ENCODE data around the gene FAM124A. TPM values are rescaled to one million over a fixed set of nuclear protein-coding genes. Genes with fewer than 3 reads are reported as not detected.

Gene FAM124A
- total RNA-seq, 1 experiment from 2014 or later: 1.1 TPM

DNA sequence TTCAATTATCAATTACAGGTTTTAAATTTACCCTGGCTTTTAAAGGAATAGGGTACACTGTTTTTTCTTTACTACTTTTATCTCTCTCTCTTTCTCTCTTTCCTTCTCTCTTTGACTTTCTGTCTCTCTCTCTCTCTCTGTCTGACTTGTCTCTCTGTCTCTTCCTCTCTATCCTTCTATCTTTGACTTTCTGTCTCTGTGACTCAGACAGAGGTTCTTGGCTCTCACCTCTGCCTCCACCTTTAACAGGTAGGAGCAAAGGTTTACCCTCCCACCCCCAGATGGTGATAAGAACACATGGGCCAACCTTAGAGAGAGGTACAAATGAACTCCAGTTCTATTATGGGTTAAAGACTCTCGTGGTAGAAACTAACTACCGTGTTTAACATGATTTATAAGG is 20.3 kb upstream of the FAM124A start:
- intact Hi-C loops (cut with micrococcal nuclease; ENCODE audit: unreplicated experiment): no loop called here

DNA sequence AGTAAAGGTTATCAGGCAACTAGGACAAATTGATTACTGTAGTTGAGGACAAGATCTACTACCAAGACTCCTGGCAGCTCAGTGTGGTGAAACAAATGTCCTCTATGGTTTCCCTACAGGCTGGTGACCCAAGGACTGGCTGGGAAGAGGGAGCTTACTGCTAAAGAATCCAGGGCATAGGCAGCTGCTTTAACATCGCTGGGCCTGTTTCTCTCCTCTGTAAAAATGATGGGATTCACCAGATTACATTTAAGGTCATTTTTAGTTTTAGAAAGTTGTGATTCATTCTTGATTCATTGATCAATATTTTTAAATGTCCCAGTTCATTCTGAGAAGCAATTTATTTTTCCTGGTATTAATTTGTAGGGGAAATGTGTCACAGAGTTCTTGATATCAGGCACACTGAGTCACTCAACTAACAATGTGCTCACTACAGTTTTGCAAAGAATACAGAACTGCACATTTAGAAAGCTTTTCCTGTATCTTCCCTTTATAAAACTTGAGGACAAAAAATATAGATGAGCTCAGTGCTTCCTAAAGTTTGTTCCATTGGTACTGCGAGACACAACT is 19.6 kb upstream of the FAM124A start:
- ATAC-seq (no peak), DNase-seq (ENCODE audit: low read depth, low spot score) (no peak)
- intact Hi-C loops (cut with micrococcal nuclease; ENCODE audit: unreplicated experiment) (no loop called here), in situ Hi-C loops (cut with HindIII; ENCODE audit: low pct_unique_long_range_greater_than_20kb, low sequenced_read_pairs) (no loop called here)
- CTCF ChIA-PET: interaction anchor here (0.6 kb wide), 1 partner anchor 80 kb away, joined by 3 read pairs; no protein-coding TSS in a partner anchor
- Histone ChIP-seq H3K27ac (ENCODE audit: low read length) (no peak overlapping the region), H3K27me3 (ENCODE audit: control insufficient read depth, insufficient read depth, low read length) (peaks cover 8% of the 10 kb centered on the region), H3K4me3 (ENCODE audit: low read depth in 2 of 2, low read length in 2 of 2) (no peak overlapping the region), H3K4me1 (ENCODE audit: control insufficient read depth, insufficient read depth, low read length) (no peaks in the 10 kb centered on the region), H3K36me3 (ENCODE audit: control insufficient read depth, insufficient read depth, low read length) (no peaks in the 10 kb centered on the region), H3K9me3 (ENCODE audit: control insufficient read depth, insufficient read depth, low read depth, low read length) (no peaks in the 10 kb centered on the region)
- POLR2A ChIA-PET: no interaction called here
- BruUV-seq (replicated peaks): no TSS peak
- TF ChIP-seq POLR2AphosphoS5 (IDR thresholded peaks at IDR 0.05; ENCODE audit: low read depth, low read length) (no peak), SIN3A (IDR thresholded peaks at IDR 0.05; ENCODE audit: borderline replicate concordance, insufficient read depth, low read depth, low read length) (no peak), TCF7L2 (IDR thresholded peaks at IDR 0.05; ENCODE audit: low read depth, low read length) (no peak)
- TF ChIP-seq, protein P1, sequence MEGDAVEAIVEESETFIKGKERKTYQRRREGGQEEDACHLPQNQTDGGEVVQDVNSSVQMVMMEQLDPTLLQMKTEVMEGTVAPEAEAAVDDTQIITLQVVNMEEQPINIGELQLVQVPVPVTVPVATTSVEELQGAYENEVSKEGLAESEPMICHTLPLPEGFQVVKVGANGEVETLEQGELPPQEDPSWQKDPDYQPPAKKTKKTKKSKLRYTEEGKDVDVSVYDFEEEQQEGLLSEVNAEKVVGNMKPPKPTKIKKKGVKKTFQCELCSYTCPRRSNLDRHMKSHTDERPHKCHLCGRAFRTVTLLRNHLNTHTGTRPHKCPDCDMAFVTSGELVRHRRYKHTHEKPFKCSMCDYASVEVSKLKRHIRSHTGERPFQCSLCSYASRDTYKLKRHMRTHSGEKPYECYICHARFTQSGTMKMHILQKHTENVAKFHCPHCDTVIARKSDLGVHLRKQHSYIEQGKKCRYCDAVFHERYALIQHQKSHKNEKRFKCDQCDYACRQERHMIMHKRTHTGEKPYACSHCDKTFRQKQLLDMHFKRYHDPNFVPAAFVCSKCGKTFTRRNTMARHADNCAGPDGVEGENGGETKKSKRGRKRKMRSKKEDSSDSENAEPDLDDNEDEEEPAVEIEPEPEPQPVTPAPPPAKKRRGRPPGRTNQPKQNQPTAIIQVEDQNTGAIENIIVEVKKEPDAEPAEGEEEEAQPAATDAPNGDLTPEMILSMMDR (IDR thresholded peaks at IDR 0.05): no peak
- TF ChIP-seq, protein P2, sequence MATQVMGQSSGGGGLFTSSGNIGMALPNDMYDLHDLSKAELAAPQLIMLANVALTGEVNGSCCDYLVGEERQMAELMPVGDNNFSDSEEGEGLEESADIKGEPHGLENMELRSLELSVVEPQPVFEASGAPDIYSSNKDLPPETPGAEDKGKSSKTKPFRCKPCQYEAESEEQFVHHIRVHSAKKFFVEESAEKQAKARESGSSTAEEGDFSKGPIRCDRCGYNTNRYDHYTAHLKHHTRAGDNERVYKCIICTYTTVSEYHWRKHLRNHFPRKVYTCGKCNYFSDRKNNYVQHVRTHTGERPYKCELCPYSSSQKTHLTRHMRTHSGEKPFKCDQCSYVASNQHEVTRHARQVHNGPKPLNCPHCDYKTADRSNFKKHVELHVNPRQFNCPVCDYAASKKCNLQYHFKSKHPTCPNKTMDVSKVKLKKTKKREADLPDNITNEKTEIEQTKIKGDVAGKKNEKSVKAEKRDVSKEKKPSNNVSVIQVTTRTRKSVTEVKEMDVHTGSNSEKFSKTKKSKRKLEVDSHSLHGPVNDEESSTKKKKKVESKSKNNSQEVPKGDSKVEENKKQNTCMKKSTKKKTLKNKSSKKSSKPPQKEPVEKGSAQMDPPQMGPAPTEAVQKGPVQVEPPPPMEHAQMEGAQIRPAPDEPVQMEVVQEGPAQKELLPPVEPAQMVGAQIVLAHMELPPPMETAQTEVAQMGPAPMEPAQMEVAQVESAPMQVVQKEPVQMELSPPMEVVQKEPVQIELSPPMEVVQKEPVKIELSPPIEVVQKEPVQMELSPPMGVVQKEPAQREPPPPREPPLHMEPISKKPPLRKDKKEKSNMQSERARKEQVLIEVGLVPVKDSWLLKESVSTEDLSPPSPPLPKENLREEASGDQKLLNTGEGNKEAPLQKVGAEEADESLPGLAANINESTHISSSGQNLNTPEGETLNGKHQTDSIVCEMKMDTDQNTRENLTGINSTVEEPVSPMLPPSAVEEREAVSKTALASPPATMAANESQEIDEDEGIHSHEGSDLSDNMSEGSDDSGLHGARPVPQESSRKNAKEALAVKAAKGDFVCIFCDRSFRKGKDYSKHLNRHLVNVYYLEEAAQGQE (IDR thresholded peaks at IDR 0.05; ENCODE audit: insufficient read depth in 1 of 2, low read depth in 2 of 2, low read length in 1 of 2): no peak

More for the DNA sequence above, 20.3 kb upstream of the FAM124A start:
- in situ Hi-C loops (cut with HindIII; ENCODE audit: low pct_unique_long_range_greater_than_20kb, low sequenced_read_pairs): no loop called here
- ATAC-seq: no peak
- ChIA-PET CTCF (no interaction called here), POLR2A (no interaction called here)
- BruUV-seq (replicated peaks): no TSS peak
- no peak for DNase-seq (ENCODE audit: low read depth, low spot score)
- H3K4me3 ChIP-seq (ENCODE audit: low read depth in 2 of 2, low read length in 2 of 2): no peak overlapping the region
- TF ChIP-seq, protein P1 (IDR thresholded peaks at IDR 0.05): no peak
- no peak for TF ChIP-seq SIN3A (IDR thresholded peaks at IDR 0.05; ENCODE audit: borderline replicate concordance, insufficient read depth, low read depth, low read length)
- TF ChIP-seq TCF7L2 (IDR thresholded peaks at IDR 0.05; ENCODE audit: low read depth, low read length): no peak
- TF ChIP-seq, protein P2 (IDR thresholded peaks at IDR 0.05; ENCODE audit: insufficient read depth in 1 of 2, low read depth in 2 of 2, low read length in 1 of 2): no peak
- no peak for TF ChIP-seq POLR2AphosphoS5 (IDR thresholded peaks at IDR 0.05; ENCODE audit: low read depth, low read length)
- peaks cover 3% of the 10 kb centered on the region for H3K27me3 ChIP-seq (ENCODE audit: control insufficient read depth, insufficient read depth, low read length)
- no peaks in the 10 kb centered on the region for H3K4me1 ChIP-seq (ENCODE audit: control insufficient read depth, insufficient read depth, low read length)
- H3K9me3 ChIP-seq (ENCODE audit: control insufficient read depth, insufficient read depth, low read depth, low read length): no peaks in the 10 kb centered on the region
- H3K36me3 ChIP-seq (ENCODE audit: control insufficient read depth, insufficient read depth, low read length): no peaks in the 10 kb centered on the region
- no peak overlapping the region for H3K27ac ChIP-seq (ENCODE audit: low read length)

All from Panc1 (cell line).